Measurements from ENCODE around the gene NELL2. TPM values are rescaled to one million over a fixed set of nuclear protein-coding genes. Genes with fewer than 3 reads are reported as not detected.

NELL2 gene
- total RNA-seq, 1 donor from 2014 or later = 1.0 TPM

- no peaks in the 10 kb centered on the region for H3K9me3 Mint-ChIP-seq (ENCODE audit: unreplicated experiment)
- H3K79me2 ChIP-seq (ENCODE audit: insufficient read depth, low read length) = no peaks in the 10 kb centered on the region
- no peaks in the 10 kb centered on the region for H3K36me3 ChIP-seq (ENCODE audit: insufficient read depth, low read length)
- H2AFZ ChIP-seq (ENCODE audit: low read depth, low read length) = no peak overlapping the region
- H3K4me1 Mint-ChIP-seq (ENCODE audit: low read depth, unreplicated experiment) = no peaks in the 10 kb centered on the region
- H3K27me3 ChIP-seq (ENCODE audit: insufficient read depth, low read length) = no peaks in the 10 kb centered on the region
- no peaks in the 10 kb centered on the region for H3K36me3 Mint-ChIP-seq (ENCODE audit: low read depth, unreplicated experiment)
- no peaks in the 10 kb centered on the region for H4K20me1 ChIP-seq (ENCODE audit: insufficient read depth, low read length)
- H3K9ac ChIP-seq (ENCODE audit: low read length) = no peak overlapping the region
- no peaks in the 10 kb centered on the region for H3K9me3 ChIP-seq (ENCODE audit: insufficient read depth, low read depth, low read length)
- no peak overlapping the region for H3K4me2 ChIP-seq (ENCODE audit: low read length)
- H3K4me3 Mint-ChIP-seq (ENCODE audit: unreplicated experiment) = no peak overlapping the region
- DNase-seq (ENCODE audit: low read depth) (no peak), FAIRE-seq (no peak)
- H3K4me3 ChIP-seq (ENCODE audit: insufficient read depth, low read depth, low read length) = no peak overlapping the region
- H3K4me1 ChIP-seq (ENCODE audit: insufficient read depth, low read length) = no peaks in the 10 kb centered on the region
- TF ChIP-seq EZH2 (IDR thresholded peaks at IDR 0.05; ENCODE audit: insufficient read depth, low read length) = no peak
- TF ChIP-seq CTCF (IDR thresholded peaks at IDR 0.05; ENCODE audit: insufficient read depth, low read depth, low read length) = no peak
- H3K27me3 Mint-ChIP-seq (ENCODE audit: low read depth, unreplicated experiment) = no peaks in the 10 kb centered on the region
- no peak overlapping the region for H3K27ac Mint-ChIP-seq (ENCODE audit: unreplicated experiment)
- H3K27ac ChIP-seq (ENCODE audit: low read depth, low read length) = no peak overlapping the region
Observed at GRCh38 chr12:44558340-44559100, 317.6 kb downstream of the NELL2 start.

GRCh38 chr12:44555454-44555853 is 320.7 kb downstream of the NELL2 start:
- Mint-ChIP-seq H3K27ac (ENCODE audit: unreplicated experiment) (no peak overlapping the region), H3K36me3 (ENCODE audit: low read depth, unreplicated experiment) (no peaks in the 10 kb centered on the region), H3K4me3 (ENCODE audit: unreplicated experiment) (no peak overlapping the region), H3K4me1 (ENCODE audit: low read depth, unreplicated experiment) (no peaks in the 10 kb centered on the region), H3K9me3 (ENCODE audit: unreplicated experiment) (no peaks in the 10 kb centered on the region), H3K27me3 (ENCODE audit: low read depth, unreplicated experiment) (no peaks in the 10 kb centered on the region)
- Histone ChIP-seq H3K9ac (ENCODE audit: low read length) (no peak overlapping the region), H3K27me3 (ENCODE audit: insufficient read depth, low read length) (no peaks in the 10 kb centered on the region), H2AFZ (ENCODE audit: low read depth, low read length) (no peak overlapping the region), H3K4me3 (ENCODE audit: insufficient read depth, low read depth, low read length) (no peak overlapping the region), H4K20me1 (ENCODE audit: insufficient read depth, low read length) (no peaks in the 10 kb centered on the region), H3K4me1 (ENCODE audit: insufficient read depth, low read length) (no peaks in the 10 kb centered on the region), H3K4me2 (ENCODE audit: low read length) (no peak overlapping the region), H3K36me3 (ENCODE audit: insufficient read depth, low read length) (no peaks in the 10 kb centered on the region), H3K27ac (ENCODE audit: low read depth, low read length) (no peak overlapping the region), H3K9me3 (ENCODE audit: insufficient read depth, low read depth, low read length) (no peaks in the 10 kb centered on the region), H3K79me2 (ENCODE audit: insufficient read depth, low read length) (no peaks in the 10 kb centered on the region)
- no peak for TF ChIP-seq EZH2 (IDR thresholded peaks at IDR 0.05; ENCODE audit: insufficient read depth, low read length)
- DNase-seq (ENCODE audit: low read depth) = no peak
- FAIRE-seq = no peak

- Histone ChIP-seq H3K4me2 (ENCODE audit: low read length) (no peak overlapping the region), H3K9me3 (ENCODE audit: insufficient read depth, low read depth, low read length) (no peaks in the 10 kb centered on the region), H3K79me2 (ENCODE audit: insufficient read depth, low read length) (no peaks in the 10 kb centered on the region), H3K36me3 (ENCODE audit: insufficient read depth, low read length) (no peaks in the 10 kb centered on the region), H2AFZ (ENCODE audit: low read depth, low read length) (no peak overlapping the region), H3K4me3 (ENCODE audit: insufficient read depth, low read depth, low read length) (no peak overlapping the region), H4K20me1 (ENCODE audit: insufficient read depth, low read length) (no peaks in the 10 kb centered on the region), H3K27ac (ENCODE audit: low read depth, low read length) (no peak overlapping the region), H3K9ac (ENCODE audit: low read length) (no peak overlapping the region), H3K4me1 (ENCODE audit: insufficient read depth, low read length) (no peaks in the 10 kb centered on the region), H3K27me3 (ENCODE audit: insufficient read depth, low read length) (no peaks in the 10 kb centered on the region)
- H3K9me3 Mint-ChIP-seq (ENCODE audit: unreplicated experiment) = no peaks in the 10 kb centered on the region
- DNase-seq (ENCODE audit: low read depth) (no peak), FAIRE-seq (no peak)
- H3K4me1 Mint-ChIP-seq (ENCODE audit: low read depth, unreplicated experiment) = no peaks in the 10 kb centered on the region
- no peak overlapping the region for H3K4me3 Mint-ChIP-seq (ENCODE audit: unreplicated experiment)
- TF ChIP-seq EZH2 (IDR thresholded peaks at IDR 0.05; ENCODE audit: insufficient read depth, low read length) (no peak), CTCF (IDR thresholded peaks at IDR 0.05; ENCODE audit: insufficient read depth, low read depth, low read length) (no peak)
- H3K27me3 Mint-ChIP-seq (ENCODE audit: low read depth, unreplicated experiment) = no peaks in the 10 kb centered on the region
- no peak overlapping the region for H3K27ac Mint-ChIP-seq (ENCODE audit: unreplicated experiment)
- H3K36me3 Mint-ChIP-seq (ENCODE audit: low read depth, unreplicated experiment) = no peaks in the 10 kb centered on the region
Observed at GRCh38 chr12:44551631-44552030, 324.5 kb downstream of the NELL2 start.

Measured in astrocyte (in vitro differentiated cells and primary cell).